GM21515 (cell line): Measurements from ENCODE around the gene SNRK.
"Not testable (repeated sequence)": the region's sequence is repeated elsewhere in the genome, so short reads cannot be mapped to it uniquely, and the experiment has no call there.

Experiments used
- ATAC-seq: cut with Tn5 transposase; IDR thresholded peaks from one replicate; pipeline ENCODE4 v1.9.1; 2021; ENCODE audit not compliant: unreplicated experiment

The SNRK gene

GRCh38 chr3:43344520-43344919 is 58.2 kb downstream of the SNRK start:
- no peak for ATAC-seq

GRCh38 chr3:43345246-43345645 is 58.9 kb downstream of the SNRK start:
- ATAC-seq: no peak

DNA sequence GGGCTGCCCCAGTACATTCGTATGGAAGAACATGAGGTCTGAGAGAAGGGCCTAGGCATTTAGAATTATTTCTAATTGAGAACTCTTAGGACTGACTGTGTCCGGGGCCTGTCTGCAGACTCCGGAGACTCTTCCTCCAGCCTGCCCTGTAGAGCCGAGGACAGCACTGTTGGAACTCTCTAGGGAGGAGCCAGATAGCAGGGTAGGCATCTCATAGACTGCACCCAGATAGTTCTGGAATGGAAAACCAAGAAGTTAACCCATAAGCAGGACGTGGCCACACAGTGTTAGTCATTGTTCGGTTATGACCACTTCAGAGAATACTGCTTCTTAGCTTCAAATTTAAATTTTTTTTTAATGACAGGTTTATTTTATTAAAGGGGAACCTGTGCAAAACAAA is 59.5 kb downstream of the SNRK start:
- ATAC-seq: no peak

DNA sequence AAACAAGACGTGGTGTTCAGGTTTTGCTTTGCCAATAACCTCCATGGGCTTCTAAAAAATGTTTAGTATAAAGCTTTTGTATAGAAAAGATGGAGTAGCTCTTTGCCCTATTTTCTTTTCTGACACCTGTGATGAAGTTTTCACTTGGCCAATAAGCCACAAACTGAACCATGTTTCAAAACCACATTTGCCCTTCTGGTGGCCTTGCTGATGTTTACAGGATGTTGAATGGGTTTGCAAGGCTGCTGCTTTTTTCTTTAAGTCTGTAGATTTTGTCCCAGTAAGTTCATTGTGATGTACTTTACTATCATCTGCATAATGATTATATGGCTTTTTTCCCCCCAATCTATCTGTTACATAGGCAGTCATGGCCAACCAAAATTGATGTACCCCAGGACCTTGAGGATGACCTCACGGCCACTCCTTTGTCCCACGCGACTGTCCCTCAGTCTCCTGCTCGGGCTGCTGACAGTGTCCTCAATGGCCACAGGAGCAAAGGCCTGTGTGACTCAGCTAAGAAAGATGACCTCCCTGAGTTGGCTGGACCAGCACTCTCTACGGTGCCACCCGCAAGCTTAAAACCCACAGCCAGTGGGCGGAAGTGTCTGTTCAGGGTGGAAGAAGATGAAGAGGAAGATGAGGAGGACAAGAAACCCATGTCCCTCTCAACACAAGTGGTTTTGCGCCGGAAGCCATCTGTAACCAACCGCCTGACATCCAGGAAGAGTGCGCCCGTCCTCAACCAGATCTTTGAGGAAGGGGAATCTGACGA is 60.8 kb downstream of the SNRK start:
- ATAC-seq: no peak

DNA sequence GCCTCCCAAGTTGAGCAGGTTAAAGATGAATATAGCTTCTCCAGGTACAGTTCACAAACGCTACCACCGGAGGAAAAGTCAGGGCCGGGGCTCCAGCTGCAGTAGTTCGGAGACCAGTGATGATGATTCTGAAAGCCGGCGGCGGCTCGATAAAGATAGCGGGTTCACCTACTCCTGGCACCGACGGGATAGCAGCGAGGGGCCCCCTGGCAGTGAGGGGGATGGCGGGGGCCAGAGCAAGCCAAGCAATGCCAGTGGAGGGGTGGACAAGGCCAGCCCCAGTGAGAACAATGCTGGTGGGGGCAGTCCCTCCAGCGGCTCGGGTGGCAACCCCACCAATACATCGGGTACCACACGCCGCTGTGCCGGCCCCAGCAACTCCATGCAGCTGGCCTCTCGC is 61.4 kb downstream of the SNRK start:
- no peak for ATAC-seq

- ATAC-seq: no peak
Observed at GRCh38 chr3:43348350-43348749, 62.0 kb downstream of the SNRK start.

GRCh38 chr3:43348852-43349574 is 62.7 kb downstream of the SNRK start:
- no peak for ATAC-seq

- ATAC-seq: no peak
Observed at GRCh38 chr3:43349716-43350115, 63.4 kb downstream of the SNRK start.

DNA sequence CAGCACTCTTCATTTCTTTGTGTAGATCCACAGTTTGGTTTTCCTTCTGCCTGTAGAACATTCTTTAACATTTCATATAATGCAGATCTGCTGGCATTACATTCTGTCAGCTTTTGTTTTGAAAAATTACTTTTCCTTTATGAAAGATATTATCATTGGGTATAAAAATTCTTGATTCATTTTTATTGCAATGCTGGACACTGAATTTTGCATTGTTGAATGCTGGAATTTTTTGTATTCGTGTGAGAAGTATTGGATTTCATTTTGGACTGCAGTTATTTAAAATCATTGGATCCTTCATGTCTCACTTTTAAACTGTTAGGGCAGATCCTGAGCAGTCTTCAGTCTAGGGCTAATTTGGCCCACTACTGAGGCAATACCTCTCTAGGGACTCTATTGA is 67.1 kb downstream of the SNRK start:
- ATAC-seq: no peak

- no peak for ATAC-seq
Observed at GRCh38 chr3:43353923-43354670, 67.8 kb downstream of the SNRK start.

DNA sequence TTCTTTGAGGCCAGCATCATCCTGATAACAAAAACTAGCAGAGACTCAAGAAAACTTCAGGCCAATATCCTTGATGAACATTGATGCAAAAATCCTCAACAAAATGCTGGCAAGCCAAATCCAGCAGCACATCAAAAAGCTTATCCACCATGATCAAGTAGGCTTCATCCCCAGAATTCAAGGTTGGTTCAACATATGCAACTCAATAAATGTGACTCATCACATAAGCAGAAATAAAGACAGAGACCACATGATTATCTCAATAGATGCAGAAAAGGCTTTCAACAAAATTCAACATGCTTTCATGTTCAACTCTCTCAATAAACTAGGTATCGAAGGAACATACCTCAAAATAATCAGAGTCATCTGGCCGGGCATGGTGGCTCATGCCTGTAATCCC is 69.7 kb downstream of the SNRK start:
- not testable (repeated sequence) for ATAC-seq

- no peak for ATAC-seq
Observed at GRCh38 chr3:43361077-43361476, 74.7 kb downstream of the SNRK start.

GRCh38 chr3:43362183-43362582 is 75.8 kb downstream of the SNRK start:
- no peak for ATAC-seq

- no peak for ATAC-seq
Observed at GRCh38 chr3:43362961-43363360, 76.6 kb downstream of the SNRK start.

DNA sequence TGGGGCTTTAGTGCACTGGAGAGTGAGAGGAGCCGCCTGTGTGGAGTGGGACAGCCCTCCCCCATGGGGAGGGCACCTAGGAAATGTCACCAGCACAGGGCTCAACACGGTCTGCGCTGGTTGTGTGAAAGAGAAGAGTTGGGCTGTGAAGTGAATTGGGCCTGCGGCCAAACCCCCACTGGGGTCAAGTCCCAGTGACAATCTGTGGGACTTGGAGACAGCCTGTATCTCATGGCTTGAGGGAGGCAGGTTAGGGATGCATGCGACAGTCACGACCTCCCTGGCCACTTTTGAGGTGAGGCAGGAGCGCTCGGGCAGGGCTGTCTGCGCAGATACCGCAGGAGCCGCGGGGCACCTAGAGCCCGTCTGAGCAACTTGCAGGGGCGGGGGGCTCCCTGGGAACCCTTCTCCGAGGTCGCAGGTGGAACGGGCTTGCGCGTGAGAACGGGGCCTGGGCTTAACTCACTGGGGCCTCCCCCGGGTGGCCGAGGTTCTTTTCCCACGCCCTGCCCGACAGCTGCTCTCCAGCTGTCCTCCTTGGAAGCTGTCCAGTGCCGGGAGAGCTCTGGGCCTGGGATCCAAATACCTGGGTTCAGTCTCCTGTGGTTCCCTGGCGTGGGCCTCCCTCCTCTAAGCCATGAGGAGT is 77.4 kb downstream of the SNRK start:
- no peak for ATAC-seq

DNA sequence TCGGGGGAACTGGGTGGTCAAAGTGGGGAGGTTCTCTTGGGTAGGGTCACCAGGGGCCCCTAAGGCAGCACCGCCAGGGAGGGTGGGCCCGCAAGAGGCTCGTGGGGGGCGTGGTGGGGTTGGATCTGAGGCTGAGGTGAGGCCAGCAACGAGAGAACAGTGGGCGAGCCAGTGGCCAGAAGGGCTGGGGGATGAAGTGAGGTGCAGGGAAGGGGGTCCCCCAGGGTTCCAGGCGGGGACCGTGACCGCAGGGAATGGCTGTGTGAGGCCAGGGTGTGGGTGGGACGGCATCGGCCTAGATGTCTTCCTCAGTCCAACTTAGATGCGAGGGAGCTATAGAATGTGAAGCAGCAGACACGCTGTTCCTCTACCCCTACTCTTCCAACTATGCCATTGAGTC is 78.2 kb downstream of the SNRK start:
- no peak for ATAC-seq

DNA sequence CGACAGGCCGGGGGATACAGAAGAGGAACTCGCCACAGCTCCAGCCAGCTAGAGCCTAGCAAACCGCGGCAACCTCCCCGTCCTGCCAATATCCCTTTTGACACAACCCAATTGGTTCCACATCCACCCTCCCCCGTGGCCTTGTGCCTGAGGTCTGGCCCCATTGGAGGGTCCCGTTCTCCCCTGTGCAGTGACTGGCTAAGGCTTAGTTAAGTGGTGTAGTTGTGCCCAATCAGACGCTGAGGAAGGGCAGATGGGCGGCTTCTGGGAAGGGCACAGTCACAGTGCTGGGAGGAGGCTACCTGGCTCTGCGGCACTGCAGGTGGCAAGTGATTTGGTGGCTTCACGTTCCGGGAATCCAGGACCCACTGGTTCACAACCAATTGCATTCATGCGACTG is 78.6 kb downstream of the SNRK start:
- no peak for ATAC-seq

GRCh38 chr3:43365601-43366305 is 79.4 kb downstream of the SNRK start:
- no peak for ATAC-seq

DNA sequence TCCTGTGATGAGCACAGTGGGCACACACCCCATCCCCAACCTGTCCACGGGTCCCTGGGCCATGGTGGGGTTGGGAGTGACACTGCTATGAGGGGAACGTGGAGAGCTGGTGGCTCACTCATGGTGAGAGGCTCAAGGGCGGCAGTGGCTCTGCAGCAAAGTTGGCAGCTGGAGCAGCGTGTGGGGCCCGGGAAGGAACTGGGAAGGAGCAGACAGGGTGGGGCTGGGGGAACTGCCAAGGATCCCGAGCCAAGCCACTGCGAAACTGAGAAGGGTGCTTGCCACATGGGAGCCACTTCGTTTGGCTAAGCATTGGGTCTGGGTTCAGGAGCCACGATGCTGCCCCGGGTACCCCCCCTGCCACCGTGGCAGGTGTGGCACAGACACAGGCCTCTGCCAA is 80.1 kb downstream of the SNRK start:
- no peak for ATAC-seq

GRCh38 chr3:43366885-43367284 is 80.5 kb downstream of the SNRK start:
- ATAC-seq: no peak
